OCI-LY1 (cell line): ENCODE data around the gene LIN52.

Experiments used
- CTCF ChIP-seq: fragments of 200-600 bp; sonication (generic), shearing (Covaris generic); IDR thresholded peaks from 2 replicates; pipeline ENCODE4 v1.5.1; 2017; ENCODE audit warnings: mild to moderate bottlenecking, antibody characterized with exemption, low read length, moderate library complexity, mixed read lengths
- EZH2 ChIP-seq: fragments of 200-600 bp; sonication (generic), shearing (Covaris generic); IDR thresholded peaks from 2 replicates; pipeline ENCODE4 v1.8.0; 2017; ENCODE audit warnings: borderline replicate concordance, mixed run types, mild to moderate bottlenecking, antibody characterized with exemption, low read length, moderate library complexity, mixed read lengths

- TF ChIP-seq CTCF (no peak), EZH2 (no peak)
These were observed 42.9 kb downstream of the LIN52 start for GRCh38 chr14:74127634-74128033.
